WERI-Rb-1 (cell line): ENCODE measurements around the gene IFNAR1.

Experiments used
- DNase-seq: peaks from one replicate; pipeline ENCODE4 v3.0.0-alpha.2; 2020
- H3K27ac ChIP-seq: fragments of 250-450 bp; sonication (Bioruptor Pico); 2 replicates; pipeline ENCODE4 v1.5.1; 2020; ENCODE audit warnings: mild to moderate bottlenecking, moderate library complexity
- H3K27me3 ChIP-seq: fragments of 250-450 bp; sonication (Bioruptor Pico); 2 replicates; pipeline ENCODE4 v1.5.1; 2021; ENCODE audit warnings: mild to moderate bottlenecking, low read depth, moderate library complexity; ENCODE audit not compliant: insufficient read depth, severe bottlenecking
- H3K36me3 ChIP-seq: fragments of 250-450 bp; sonication (Bioruptor Pico); 2 replicates; pipeline ENCODE4 v1.5.1; 2020; ENCODE audit warnings: mild to moderate bottlenecking, moderate library complexity
- H3K4me3 ChIP-seq: 2 replicates; pipeline ENCODE4 v1.5.1; 2011; ENCODE audit warnings: low read depth, mild to moderate bottlenecking, control low read depth, low read length
- H3K9me3 ChIP-seq: fragments of 250-450 bp; sonication (Bioruptor Pico); 2 replicates; pipeline ENCODE4 v1.5.1; 2021; ENCODE audit warnings: mild to moderate bottlenecking, moderate library complexity; ENCODE audit not compliant: severe bottlenecking
- CTCF ChIP-seq: IDR thresholded peaks from 2 replicates; pipeline ENCODE4 v1.5.1; 2011; ENCODE audit warnings: low read depth, mild to moderate bottlenecking, control low read depth, inconsistent platforms, low read length

Gene IFNAR1

GRCh38 chr21:33388188-33388587 lies 63.4 kb downstream of the IFNAR1 start:
- Histone ChIP-seq H3K4me3 (no peak overlapping the region), H3K36me3 (no peaks in the 10 kb centered on the region), H3K9me3 (no peaks in the 10 kb centered on the region), H3K27me3 (no peaks in the 10 kb centered on the region), H3K27ac (no peak overlapping the region)
- no peak for DNase-seq
- no peak for TF ChIP-seq CTCF

GRCh38 chr21:33390479-33390878 lies 65.7 kb downstream of the IFNAR1 start:
- Histone ChIP-seq H3K4me3 (no peak overlapping the region), H3K27me3 (no peaks in the 10 kb centered on the region), H3K9me3 (no peaks in the 10 kb centered on the region), H3K27ac (no peak overlapping the region), H3K36me3 (no peaks in the 10 kb centered on the region)
- TF ChIP-seq CTCF, result no peak
- DNase-seq, result no peak

GRCh38 chr21:33391656-33392055 lies 66.9 kb downstream of the IFNAR1 start:
- Histone ChIP-seq H3K4me3 (no peak overlapping the region), H3K27ac (no peak overlapping the region), H3K27me3 (no peaks in the 10 kb centered on the region), H3K9me3 (no peaks in the 10 kb centered on the region), H3K36me3 (no peaks in the 10 kb centered on the region)
- TF ChIP-seq CTCF, result no peak
- DNase-seq, result no peak

GRCh38 chr21:33392284-33392985 lies 67.7 kb downstream of the IFNAR1 start:
- Histone ChIP-seq H3K27me3 (no peaks in the 10 kb centered on the region), H3K9me3 (no peaks in the 10 kb centered on the region), H3K4me3 (no peak overlapping the region), H3K27ac (no peak overlapping the region), H3K36me3 (no peaks in the 10 kb centered on the region)
- DNase-seq, result no peak
- TF ChIP-seq CTCF, result no peak

GRCh38 chr21:33393348-33393747 lies 68.6 kb downstream of the IFNAR1 start:
- Histone ChIP-seq H3K27me3 (no peaks in the 10 kb centered on the region), H3K9me3 (no peaks in the 10 kb centered on the region), H3K27ac (no peak overlapping the region), H3K36me3 (no peaks in the 10 kb centered on the region), H3K4me3 (no peak overlapping the region)
- DNase-seq, result no peak
- TF ChIP-seq CTCF, result no peak

- Histone ChIP-seq H3K9me3 (no peaks in the 10 kb centered on the region), H3K27me3 (no peaks in the 10 kb centered on the region), H3K27ac (no peak overlapping the region), H3K4me3 (no peak overlapping the region), H3K36me3 (no peaks in the 10 kb centered on the region)
- no peak for DNase-seq
- TF ChIP-seq CTCF, result no peak
Measured at GRCh38 chr21:33394260-33394659, 69.5 kb downstream of the IFNAR1 start.
